Jurkat, Clone E6-1 (cell line): ENCODE measurements around the gene MVP.
A peak's percentile ranks its signal among the peaks of the same experiment; 100 is the strongest.
"Not testable (repeated sequence)": the region's sequence is repeated elsewhere in the genome, so short reads cannot be mapped to it uniquely, and the experiment has no call there.

Experiments
- DNase-seq: peaks from one replicate; pipeline ENCODE4 v3.0.0-alpha.2; 2011; ENCODE audit warnings: low read depth, low spot score
- H3K4me3 ChIP-seq: 2 replicates; pipeline ENCODE4 v1.5.1; 2011; ENCODE audit warnings: mild to moderate bottlenecking, low read length, control low read depth, moderate library complexity

Gene MVP

DNA sequence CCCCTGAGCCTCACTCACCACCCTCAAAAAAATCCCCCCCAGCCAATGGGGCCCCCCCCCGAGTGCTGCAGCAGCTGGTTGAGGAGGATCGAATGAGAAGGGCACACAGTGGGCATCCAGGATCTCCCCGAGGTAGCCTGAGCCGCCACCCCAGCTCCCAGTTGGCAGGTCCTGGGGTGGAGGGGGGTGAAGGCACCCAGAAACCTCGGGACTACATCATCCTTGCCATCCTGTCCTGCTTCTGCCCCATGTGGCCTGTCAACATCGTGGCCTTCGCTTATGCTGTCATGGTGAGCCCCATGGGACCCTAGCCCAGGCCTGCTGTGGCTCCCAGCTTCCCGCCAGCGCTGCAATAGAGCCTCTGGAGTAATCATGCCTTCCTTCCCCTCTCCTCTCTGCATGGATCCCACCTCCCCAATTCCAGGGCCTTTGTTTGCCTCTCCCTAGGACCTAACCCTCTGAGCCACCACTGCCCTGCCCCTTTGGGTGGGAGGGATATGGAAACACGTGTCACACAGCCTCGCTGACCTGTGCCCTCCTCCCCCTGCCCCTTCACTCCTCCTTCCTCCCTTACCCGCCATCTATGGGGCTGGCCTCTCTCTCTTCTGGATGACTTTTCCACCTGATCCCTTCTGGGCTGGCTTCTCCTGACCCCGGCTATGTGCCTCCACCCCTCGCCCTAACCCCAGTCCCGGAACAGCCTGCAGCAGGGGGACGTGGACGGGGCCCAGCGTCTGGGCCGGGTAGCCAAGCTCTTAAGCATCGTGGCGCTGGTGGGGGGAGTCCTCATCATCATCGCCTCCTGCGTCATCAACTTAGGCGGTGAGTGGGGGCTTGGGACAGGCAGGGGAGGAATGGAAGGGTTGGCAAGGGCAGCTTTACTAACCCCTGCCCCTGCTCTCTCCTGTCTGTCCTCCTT lies 6.4 kb upstream of the MVP start:
- H3K4me3 ChIP-seq = no peak overlapping the region
- DNase-seq = no peak

DNA sequence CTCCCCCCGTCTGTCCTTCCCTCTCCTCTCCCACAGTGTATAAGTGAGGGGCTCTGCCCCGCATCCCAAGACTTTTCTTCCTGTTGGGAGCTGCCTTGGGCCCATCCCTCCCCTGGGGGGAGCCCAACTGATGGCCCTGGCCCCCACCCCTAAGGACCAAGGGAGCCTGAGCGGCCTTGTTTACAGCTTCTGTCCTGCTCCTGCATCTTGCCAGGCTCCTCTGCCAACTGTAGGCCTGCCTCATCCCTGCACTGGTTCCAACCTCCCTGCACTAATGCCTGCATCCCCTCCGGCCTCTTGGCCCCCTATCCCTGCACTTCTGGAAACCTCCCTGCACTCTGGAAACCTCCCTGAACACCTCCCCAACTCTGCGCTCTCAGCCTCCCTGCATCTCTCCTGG lies 5.7 kb upstream of the MVP start:
- H3K4me3 ChIP-seq = peak overlapping the region; percentile 86
- DNase-seq = no peak

GRCh38 chr16:29815032-29815721 lies 5.1 kb upstream of the MVP start:
- peak overlapping the region; percentile 86 for H3K4me3 ChIP-seq
- DNase-seq = peak; percentile 45

DNA sequence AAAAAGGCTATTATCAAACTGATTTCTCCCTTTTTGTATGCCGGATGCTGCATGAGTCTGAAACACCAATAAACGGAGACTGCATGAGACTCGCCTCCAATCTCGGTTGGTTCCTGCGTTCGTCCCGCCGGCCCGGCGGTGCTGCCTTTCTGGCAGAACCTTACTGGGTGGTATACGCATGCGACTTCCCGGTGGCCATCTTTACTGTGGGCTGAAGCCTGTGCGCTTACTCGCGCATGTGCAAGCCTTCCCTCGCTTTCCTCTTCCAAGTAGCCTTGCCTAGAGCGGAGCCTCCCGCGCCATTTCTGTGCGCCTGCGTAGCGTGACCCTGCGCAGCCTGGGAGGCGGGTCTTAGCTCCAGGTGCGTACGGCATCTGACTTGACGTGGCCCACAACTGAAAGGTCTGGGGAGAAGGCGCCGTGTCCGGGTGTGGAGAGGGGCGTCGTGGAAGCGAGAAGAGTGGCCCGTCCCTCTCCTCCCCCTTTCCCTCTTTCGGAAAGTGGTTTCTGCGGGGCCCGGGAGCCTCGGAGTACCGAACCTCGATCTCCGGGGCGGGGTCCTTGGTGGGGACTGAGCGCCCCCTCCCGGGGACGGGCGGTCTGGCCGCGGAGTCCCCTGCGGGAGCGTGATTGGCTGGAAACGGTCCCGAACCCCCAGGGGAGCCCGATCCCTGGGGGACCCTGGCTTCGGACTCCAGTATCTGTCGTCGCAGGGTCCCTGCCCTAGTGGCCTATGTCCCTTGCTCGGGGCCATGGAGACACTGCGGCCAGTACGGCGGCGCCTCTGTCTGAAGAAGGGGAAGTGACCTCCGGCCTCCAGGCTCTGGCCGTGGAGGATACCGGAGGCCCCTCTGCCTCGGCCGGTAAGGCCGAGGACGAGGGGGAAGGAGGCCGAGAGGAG lies 4.2 kb upstream of the MVP start, which contains the start of gene PAGR1:
TSS of gene PAGR1 (plus strand) at position 360 of the 901 bp plus-strand sequence. CDS start at position 734, 374 bp downstream.
- H3K4me3 ChIP-seq = peak within 1 kb of the TSS; percentile 86
- DNase-seq = peak; percentile 100

- H3K4me3 ChIP-seq = peak overlapping the region; percentile 86
- DNase-seq = peak; percentile 55
Measured at GRCh38 chr16:29816694-29817441, 3.4 kb upstream of the MVP start.

GRCh38 chr16:29818082-29818481 lies 2.2 kb upstream of the MVP start:
- DNase-seq = no peak
- H3K4me3 ChIP-seq = no peak overlapping the region

DNA sequence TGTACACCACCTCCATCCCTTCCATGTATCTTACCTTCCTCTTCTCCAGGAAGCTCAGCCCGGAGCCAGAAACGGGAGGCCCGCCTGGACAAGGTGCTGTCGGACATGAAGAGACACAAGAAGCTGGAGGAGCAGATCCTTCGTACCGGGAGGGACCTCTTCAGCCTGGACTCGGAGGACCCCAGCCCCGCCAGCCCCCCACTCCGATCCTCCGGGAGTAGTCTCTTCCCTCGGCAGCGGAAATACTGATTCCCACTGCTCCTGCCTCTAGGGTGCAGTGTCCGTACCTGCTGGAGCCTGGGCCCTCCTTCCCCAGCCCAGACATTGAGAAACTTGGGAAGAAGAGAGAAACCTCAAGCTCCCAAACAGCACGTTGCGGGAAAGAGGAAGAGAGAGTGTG lies 756 bp upstream of the MVP start:
- peak overlapping the region; percentile 53 for H3K4me3 ChIP-seq
- DNase-seq = no peak

GRCh38 chr16:29820730-29821642 lies 724 bp downstream of the MVP start:
- H3K4me3 ChIP-seq = peak overlapping the region; percentile 53
- DNase-seq = no peak

DNA sequence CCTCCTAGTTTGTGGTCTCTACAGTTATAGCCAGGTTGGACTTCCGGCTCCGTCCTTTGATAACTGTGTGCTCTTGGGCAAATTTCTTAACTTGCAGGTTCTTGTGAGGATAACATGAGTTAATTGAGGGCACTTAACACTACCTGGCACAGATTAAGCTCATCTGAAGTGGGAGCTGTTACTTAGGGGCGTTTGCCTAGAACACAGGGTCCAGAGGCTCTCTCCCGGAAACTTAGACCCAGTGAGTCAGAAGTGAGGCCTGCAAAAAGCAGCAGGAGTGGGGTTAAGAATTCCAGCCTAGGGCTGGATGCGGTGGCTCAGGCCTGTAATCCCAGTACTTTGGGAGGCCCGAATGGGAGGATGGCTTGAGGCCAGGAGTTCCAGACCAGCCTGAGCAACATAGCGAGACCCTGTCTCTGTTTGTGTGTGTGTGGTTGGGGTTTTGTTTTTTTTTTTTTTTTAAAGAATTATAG lies 1.4 kb downstream of the MVP start:
- no peak for DNase-seq
- no peak overlapping the region for H3K4me3 ChIP-seq

DNA sequence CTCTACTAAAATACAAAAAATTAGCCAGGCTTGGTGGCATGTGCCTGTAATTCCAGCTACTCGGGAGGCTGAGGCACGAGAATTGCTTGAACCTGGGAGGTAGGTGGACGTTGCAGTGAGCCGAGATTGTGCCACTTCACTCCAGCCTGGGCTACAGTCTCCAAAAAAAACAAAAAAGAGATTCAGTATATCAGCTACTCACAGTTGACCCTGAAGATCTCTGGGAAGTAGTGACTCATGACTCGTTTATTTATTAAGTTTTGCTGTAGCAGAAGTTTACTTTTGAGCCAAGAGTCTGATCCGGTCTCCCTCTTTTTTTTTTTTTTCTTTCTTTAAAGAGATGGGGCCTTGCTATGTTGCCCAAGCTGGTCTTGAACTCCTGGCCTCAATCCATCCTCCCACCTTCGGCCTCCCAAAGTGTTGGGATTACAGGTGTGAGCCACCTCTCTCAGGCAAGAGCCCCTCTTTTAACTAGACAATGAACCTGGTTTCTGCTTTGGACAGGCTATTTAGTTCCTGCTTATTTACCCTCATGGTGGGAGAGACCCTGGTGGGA lies 4.4 kb downstream of the MVP start:
- no peak overlapping the region for H3K4me3 ChIP-seq

GRCh38 chr16:29825145-29826044 lies 5.1 kb downstream of the MVP start:
- peak; percentile 73 for DNase-seq
- no peak overlapping the region for H3K4me3 ChIP-seq

More for the DNA sequence above, 4.4 kb downstream of the MVP start:
- no peak for DNase-seq

- H3K4me3 ChIP-seq = no peak overlapping the region
- no peak for DNase-seq
Measured at GRCh38 chr16:29826342-29826695, 6.1 kb downstream of the MVP start.

DNA sequence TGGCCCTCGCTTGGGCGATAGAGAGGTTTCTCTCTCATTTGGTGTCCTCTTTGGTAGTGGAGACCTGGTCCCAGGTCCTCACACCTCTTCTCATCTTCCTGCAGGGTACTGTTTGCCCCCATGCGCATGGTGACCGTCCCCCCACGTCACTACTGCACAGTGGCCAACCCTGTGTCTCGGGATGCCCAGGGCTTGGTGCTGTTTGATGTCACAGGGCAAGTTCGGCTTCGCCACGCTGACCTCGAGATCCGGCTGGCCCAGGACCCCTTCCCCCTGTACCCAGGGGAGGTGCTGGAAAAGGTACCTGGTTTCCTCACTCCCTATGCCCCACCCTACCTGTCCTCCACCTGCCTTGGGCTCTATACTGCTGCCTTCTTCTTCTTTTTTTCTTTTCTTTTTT lies 10.5 kb downstream of the MVP start:
- no peak overlapping the region for H3K4me3 ChIP-seq
- no peak for DNase-seq

- H3K4me3 ChIP-seq = no peak overlapping the region
- DNase-seq = no peak
Measured at GRCh38 chr16:29831490-29831889, 11.2 kb downstream of the MVP start.

- DNase-seq, H3K4me3 ChIP-seq: not testable (repeated sequence)
Measured at GRCh38 chr16:29833219-29833618, 13.0 kb downstream of the MVP start.

- no peak overlapping the region for H3K4me3 ChIP-seq
- no peak for DNase-seq
Measured at GRCh38 chr16:29834079-29834478, 13.8 kb downstream of the MVP start.
